HFFc6 (cell line): Measurements from ENCODE around the gene QTRT2. TPM values are rescaled to one million over a fixed set of nuclear protein-coding genes. Genes with fewer than 3 reads are reported as not detected.

ENCODE experiments used
- DNase-seq: peaks from one replicate; pipeline ENCODE4 v3.0.0-alpha.2; 2018
- H3K27ac Mint-ChIP-seq: 2 replicates; pipeline ENCODE4 v1.8.0; 2020; ENCODE audit warnings: mild to moderate bottlenecking, mixed read lengths
- H3K27me3 Mint-ChIP-seq: 2 replicates; pipeline ENCODE4 v1.8.0; 2021; ENCODE audit warnings: mild to moderate bottlenecking, moderate library complexity, mixed read lengths; ENCODE audit not compliant: insufficient read depth
- H3K36me3 Mint-ChIP-seq: 2 replicates; pipeline ENCODE4 v1.8.0; 2021; ENCODE audit warnings: low read depth, mixed read lengths
- H3K4me1 Mint-ChIP-seq: 2 replicates; pipeline ENCODE4 v1.8.0; 2020; ENCODE audit warnings: low read depth, mixed read lengths
- H3K4me3 Mint-ChIP-seq: 2 replicates; pipeline ENCODE4 v1.8.0; 2020; ENCODE audit warnings: mild to moderate bottlenecking, moderate library complexity, mixed read lengths
- H3K9me3 Mint-ChIP-seq: 2 replicates; pipeline ENCODE4 v1.8.0; 2020; ENCODE audit warnings: mild to moderate bottlenecking, mixed read lengths
- CTCF ChIP-seq: fragments of 200-600 bp; sonication (generic); IDR thresholded peaks from 2 replicates; pipeline ENCODE4 v1.5.0; 2021; ENCODE audit warnings: antibody characterized with exemption, mild to moderate bottlenecking
- total RNA-seq, 6 experiments: library from RNA; stranded (reverse); fragmentation: NEBNext Ultra II Directional; extraction: Animal tissue kit (Norgen Biotek cat#: 25700); gene quantifications; 2 replicates in 1 of 6; 3 replicates in 5 of 6; pipeline ENCODE4 v1.2.3, GENCODE V29; 2021

Gene QTRT2
- total RNA-seq, 6 experiments from 2014 or later = 18.1 to 23.2 (median 22.0) TPM

- DNase-seq = peak; percentile 34
- Mint-ChIP-seq H3K27me3 (no peaks in the 10 kb centered on the region), H3K4me3 (no peak overlapping the region), H3K27ac (no peak overlapping the region), H3K4me1 (peaks cover 14% of the 10 kb centered on the region), H3K9me3 (no peaks in the 10 kb centered on the region), H3K36me3 (peaks cover 3% of the 10 kb centered on the region; the same call in 1 of the 2 replicates)
- TF ChIP-seq CTCF = no peak
Measured at GRCh38 chr3:114034787-114035545, 21.6 kb upstream of the QTRT2 start.

GRCh38 chr3:114035896-114036295 is 20.6 kb upstream of the QTRT2 start:
- H3K36me3 Mint-ChIP-seq = peaks cover 3% of the 10 kb centered on the region; the same call in 1 of the 2 replicates
- no peaks in the 10 kb centered on the region for H3K27me3 Mint-ChIP-seq
- no peak for DNase-seq

GRCh38 chr3:114043205-114043604 is 13.3 kb upstream of the QTRT2 start:
- peaks cover 8% of the 10 kb centered on the region; the same call in 1 of the 2 replicates for H3K36me3 Mint-ChIP-seq
- DNase-seq = no peak
- H3K9me3 Mint-ChIP-seq = no peaks in the 10 kb centered on the region
- H3K27me3 Mint-ChIP-seq = peaks cover 2% of the 10 kb centered on the region; the same call in 1 of the 2 replicates
- no peak overlapping the region for H3K4me3 Mint-ChIP-seq
- no peak overlapping the region for H3K27ac Mint-ChIP-seq
- no peaks in the 10 kb centered on the region for H3K4me1 Mint-ChIP-seq
- TF ChIP-seq CTCF = no peak

More at GRCh38 chr3:114035896-114036295, 20.6 kb upstream of the QTRT2 start:
- H3K4me1 Mint-ChIP-seq = peaks cover 14% of the 10 kb centered on the region
- H3K4me3 Mint-ChIP-seq = no peak overlapping the region
- no peaks in the 10 kb centered on the region for H3K9me3 Mint-ChIP-seq
- TF ChIP-seq CTCF = no peak
- H3K27ac Mint-ChIP-seq = no peak overlapping the region

GRCh38 chr3:114052216-114052615 is 4.3 kb upstream of the QTRT2 start:
- no peak overlapping the region for H3K4me3 Mint-ChIP-seq
- peaks cover 11% of the 10 kb centered on the region for H3K4me1 Mint-ChIP-seq
- peaks cover 2% of the 10 kb centered on the region for H3K27me3 Mint-ChIP-seq
- no peak overlapping the region for H3K27ac Mint-ChIP-seq
- H3K9me3 Mint-ChIP-seq = no peaks in the 10 kb centered on the region
- DNase-seq = no peak
- TF ChIP-seq CTCF = no peak
- no peaks in the 10 kb centered on the region for H3K36me3 Mint-ChIP-seq

- Mint-ChIP-seq H3K36me3 (no peaks in the 10 kb centered on the region; the same call in 1 of the 2 replicates), H3K4me1 (peaks cover 39% of the 10 kb centered on the region), H3K9me3 (no peaks in the 10 kb centered on the region), H3K4me3 (peak overlapping the region; percentile 100), H3K27ac (peak overlapping the region; percentile 99), H3K27me3 (peaks cover 2% of the 10 kb centered on the region; the same call in 1 of the 2 replicates)
- TF ChIP-seq CTCF = no peak
- DNase-seq = no peak
Measured at GRCh38 chr3:114057011-114057347, 442 bp downstream of the QTRT2 start.
